K562 (cell line): Measurements from ENCODE around the gene EXOC6. TPM values are rescaled to one million over a fixed set of nuclear protein-coding genes. Genes with fewer than 3 reads are reported as not detected.
A peak's percentile ranks its signal among the peaks of the same experiment; 100 is the strongest.

Experiments
- CEBPB ChIP-seq: fragments of 450-650 bp; IDR thresholded peaks from 2 replicates; pipeline ENCODE4 v1.6.1; 2016; ENCODE audit warnings: missing genetic modification characterization, missing compliant biosample characterization
- CHCHD3 ChIP-seq: fragments of 250-450 bp; sonication (Bioruptor Pico); IDR thresholded peaks from 2 replicates; pipeline ENCODE4 v2.1.2; 2022; ENCODE audit warnings: mild to moderate bottlenecking
- CHD4 ChIP-seq: fragments of 200-600 bp; sonication (generic); IDR thresholded peaks from 3 replicates; pipeline ENCODE4 v1.6.1; 2012; ENCODE audit warnings: low read depth, mild to moderate bottlenecking, mixed read lengths, low read length, inconsistent platforms; ENCODE audit not compliant: insufficient read depth, insufficient replicate concordance, poor library complexity, severe bottlenecking
- RBM34 ChIP-seq: fragments of 200-400 bp; formaldehyde crosslinking; IDR thresholded peaks from 2 replicates; pipeline ENCODE4 v1.6.1; 2018; ENCODE audit warnings: low read length, borderline replicate concordance; ENCODE audit not compliant: insufficient read depth
- RCOR1 ChIP-seq, 2 experiments: IDR thresholded peaks; 2 replicates each; pipeline ENCODE4 v1.6.1; 2012; ENCODE audit warnings: low read depth in 2 of 2, low read length in 2 of 2, borderline replicate concordance in 1 of 2, improper control_type of control experiment in 1 of 2
- SAFB2 ChIP-seq: fragments of 200-400 bp; formaldehyde crosslinking; IDR thresholded peaks from 2 replicates; pipeline ENCODE4 v1.6.1; 2018; ENCODE audit warnings: borderline replicate concordance, low read length, low read depth, moderate library complexity; ENCODE audit not compliant: severe bottlenecking
- SP2 ChIP-seq: IDR thresholded peaks from 2 replicates; pipeline ENCODE4 v1.6.1; 2011; ENCODE audit warnings: mild to moderate bottlenecking, low read depth, low read length, moderate library complexity; ENCODE audit not compliant: poor library complexity, severe bottlenecking; ENCODE audit errors: extremely low read depth
- SUPT5H ChIP-seq: fragments of 450-650 bp; IDR thresholded peaks from 2 replicates; pipeline ENCODE4 v1.6.1; 2016
- TARDBP ChIP-seq: fragments of 450-650 bp; IDR thresholded peaks from 2 replicates; pipeline ENCODE4 v1.6.1; 2016
- ZNF224 ChIP-seq: sonication (generic); formaldehyde crosslinking; IDR thresholded peaks from 2 replicates; pipeline ENCODE4 v1.8.0; 2022; ENCODE audit warnings: mild to moderate bottlenecking, missing genetic modification reagents
- ZNF24 ChIP-seq: fragments of 450-650 bp; IDR thresholded peaks from 2 replicates; pipeline ENCODE4 v1.6.1; 2016
- ZNF347 ChIP-seq: fragments of 450-650 bp; formaldehyde crosslinking; IDR thresholded peaks from 2 replicates; pipeline ENCODE4 v1.4.0; 2020; ENCODE audit warnings: low read depth, mild to moderate bottlenecking, moderate library complexity
- polyA plus RNA-seq, 8 experiments: library from polyadenylated mRNA; depleted of rRNA in 4 of 8; stranded (reverse) in 5 of 8; unstranded in 3 of 8; fragments of >200 nt; fragmentation: Nextera tagmentation in 2 of 8; fragmentation: Illumina TruSeq in 1 of 8; extraction: Ambion mirVana in 2 of 8; extraction: Trizol in 1 of 8; gene quantifications; 2 replicates each; pipeline versions ENCODE4 v1.2.1 to v1.2.3, GENCODE V29; 2011 to 2014; ENCODE audit warnings: inconsistent platforms in 1 of 8, missing spikeins in 1 of 8
- total RNA-seq, 7 experiments: library from RNA; depleted of rRNA in 6 of 7; stranded (reverse); fragments of >200 nt in 6 of 7; fragmentation: Illumina TruSeq in 2 of 7; extraction: Trizol in 2 of 7; gene quantifications; 2 replicates each; pipeline versions ENCODE4 v1.2.1 to v1.2.3, GENCODE V29; 2011 to 2021; ENCODE audit warnings: low replicate concordance in 1 of 7
- TF ChIP-seq, protein P1 (sequence below): sonication (generic); formaldehyde crosslinking; IDR thresholded peaks from 2 replicates; pipeline ENCODE4 v1.8.0; 2023; ENCODE audit warnings: mild to moderate bottlenecking, missing genetic modification reagents
- TF ChIP-seq, protein P2 (sequence below): fragments of 250-450 bp; sonication (Bioruptor Pico); IDR thresholded peaks from 2 replicates; pipeline ENCODE4 v1.8.0; 2022; ENCODE audit warnings: inconsistent platforms
- TF ChIP-seq, protein P3 (sequence below): fragments of 250-450 bp; sonication (Bioruptor Pico); IDR thresholded peaks from 2 replicates; pipeline ENCODE4 v1.5.0; 2021
- TF ChIP-seq, protein P4 (sequence below): fragments of 450-650 bp; IDR thresholded peaks from 2 replicates; pipeline ENCODE4 v1.6.1; 2016; ENCODE audit warnings: borderline replicate concordance
- TF ChIP-seq, protein P5 (sequence below): IDR thresholded peaks from 3 replicates; pipeline ENCODE4 v1.6.1; 2011; ENCODE audit warnings: borderline replicate concordance, mild to moderate bottlenecking; ENCODE audit not compliant: insufficient read length, insufficient read depth
- TF ChIP-seq, protein P6 (sequence below), 3 experiments: fragments of 200-800 bp in 1 of 3; sonication (Bioruptor generic) in 1 of 3; sonication (generic) in 1 of 3; formaldehyde crosslinking in 1 of 3; IDR thresholded peaks; 2 replicates each; pipeline versions ENCODE4 v1.6.1 to v1.8.0; 2016 to 2022; ENCODE audit warnings: mild to moderate bottlenecking in 2 of 3, missing compliant biosample characterization in 2 of 3, missing genetic modification characterization in 2 of 3, missing genetic modification reagents in 1 of 3

The EXOC6 gene
- total and polyA plus RNA-seq, 9 of the 15 experiments (the other 6 are each of a cell fraction or from before 2014, with no cell fraction given): 13.9 to 42.8 (median 24.9) TPM

DNA sequence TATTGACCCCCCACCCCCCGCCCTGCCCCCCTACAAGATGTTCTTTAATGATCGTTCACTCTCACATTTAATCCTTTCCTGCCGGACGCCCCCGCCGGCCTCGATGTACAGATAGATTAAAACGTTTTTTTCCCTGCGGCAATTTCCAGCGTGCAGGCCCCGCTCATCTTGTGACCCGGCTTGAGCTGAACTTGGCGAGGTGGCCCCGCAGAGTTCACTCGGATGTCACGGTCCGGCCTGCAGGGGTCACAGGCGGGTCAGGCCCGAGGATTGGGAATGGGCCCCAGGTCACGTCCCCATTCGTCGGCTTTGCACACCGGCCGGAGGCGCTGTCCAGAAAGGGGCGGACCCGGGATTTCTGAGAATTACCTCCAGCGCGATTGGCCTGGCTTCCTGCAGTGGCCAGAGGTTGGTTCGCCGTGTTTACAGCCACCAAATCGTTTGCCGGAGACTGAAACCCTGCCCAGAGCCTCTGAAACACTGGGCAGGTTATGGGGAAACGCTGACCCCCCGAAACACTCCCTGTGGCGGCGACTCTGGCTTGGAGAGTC is 223.4 kb downstream of the EXOC6 start (continued):
- TF ChIP-seq, protein P1, sequence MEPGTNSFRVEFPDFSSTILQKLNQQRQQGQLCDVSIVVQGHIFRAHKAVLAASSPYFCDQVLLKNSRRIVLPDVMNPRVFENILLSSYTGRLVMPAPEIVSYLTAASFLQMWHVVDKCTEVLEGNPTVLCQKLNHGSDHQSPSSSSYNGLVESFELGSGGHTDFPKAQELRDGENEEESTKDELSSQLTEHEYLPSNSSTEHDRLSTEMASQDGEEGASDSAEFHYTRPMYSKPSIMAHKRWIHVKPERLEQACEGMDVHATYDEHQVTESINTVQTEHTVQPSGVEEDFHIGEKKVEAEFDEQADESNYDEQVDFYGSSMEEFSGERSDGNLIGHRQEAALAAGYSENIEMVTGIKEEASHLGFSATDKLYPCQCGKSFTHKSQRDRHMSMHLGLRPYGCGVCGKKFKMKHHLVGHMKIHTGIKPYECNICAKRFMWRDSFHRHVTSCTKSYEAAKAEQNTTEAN: no peak
- TF ChIP-seq ZNF24 (no peak), SUPT5H (peak; percentile 42; the same call in 1 of the 2 replicates), CHD4 (no peak), SP2 (no peak), SAFB2 (no peak), ZNF347 (CRISPR knock-in tag) (no peak), RBM34 (no peak), CHCHD3 (CRISPR knock-in tag) (no peak; the same call in 1 of the 2 replicates), RCOR1 (IDR thresholded peaks at IDR 0.05; ENCODE audit: borderline replicate concordance in 1 of 2, low read depth in 2 of 2, low read length in 2 of 2) (peak in 1 of 2 experiments; percentile 74; a peak in 2 of 4 replicates), CEBPB (tag) (no peak), TARDBP (no peak), ZNF224 (no peak)
- TF ChIP-seq, protein P2, sequence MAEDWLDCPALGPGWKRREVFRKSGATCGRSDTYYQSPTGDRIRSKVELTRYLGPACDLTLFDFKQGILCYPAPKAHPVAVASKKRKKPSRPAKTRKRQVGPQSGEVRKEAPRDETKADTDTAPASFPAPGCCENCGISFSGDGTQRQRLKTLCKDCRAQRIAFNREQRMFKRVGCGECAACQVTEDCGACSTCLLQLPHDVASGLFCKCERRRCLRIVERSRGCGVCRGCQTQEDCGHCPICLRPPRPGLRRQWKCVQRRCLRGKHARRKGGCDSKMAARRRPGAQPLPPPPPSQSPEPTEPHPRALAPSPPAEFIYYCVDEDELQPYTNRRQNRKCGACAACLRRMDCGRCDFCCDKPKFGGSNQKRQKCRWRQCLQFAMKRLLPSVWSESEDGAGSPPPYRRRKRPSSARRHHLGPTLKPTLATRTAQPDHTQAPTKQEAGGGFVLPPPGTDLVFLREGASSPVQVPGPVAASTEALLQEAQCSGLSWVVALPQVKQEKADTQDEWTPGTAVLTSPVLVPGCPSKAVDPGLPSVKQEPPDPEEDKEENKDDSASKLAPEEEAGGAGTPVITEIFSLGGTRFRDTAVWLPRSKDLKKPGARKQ (CRISPR knock-in tag): no peak
- TF ChIP-seq, protein P3, sequence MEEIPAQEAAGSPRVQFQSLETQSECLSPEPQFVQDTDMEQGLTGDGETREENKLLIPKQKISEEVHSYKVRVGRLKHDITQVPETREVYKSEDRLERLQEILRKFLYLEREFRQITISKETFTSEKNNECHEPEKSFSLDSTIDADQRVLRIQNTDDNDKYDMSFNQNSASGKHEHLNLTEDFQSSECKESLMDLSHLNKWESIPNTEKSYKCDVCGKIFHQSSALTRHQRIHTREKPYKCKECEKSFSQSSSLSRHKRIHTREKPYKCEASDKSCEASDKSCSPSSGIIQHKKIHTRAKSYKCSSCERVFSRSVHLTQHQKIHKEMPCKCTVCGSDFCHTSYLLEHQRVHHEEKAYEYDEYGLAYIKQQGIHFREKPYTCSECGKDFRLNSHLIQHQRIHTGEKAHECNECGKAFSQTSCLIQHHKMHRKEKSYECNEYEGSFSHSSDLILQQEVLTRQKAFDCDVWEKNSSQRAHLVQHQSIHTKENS (CRISPR knock-in tag): no peak
- TF ChIP-seq, protein P4, sequence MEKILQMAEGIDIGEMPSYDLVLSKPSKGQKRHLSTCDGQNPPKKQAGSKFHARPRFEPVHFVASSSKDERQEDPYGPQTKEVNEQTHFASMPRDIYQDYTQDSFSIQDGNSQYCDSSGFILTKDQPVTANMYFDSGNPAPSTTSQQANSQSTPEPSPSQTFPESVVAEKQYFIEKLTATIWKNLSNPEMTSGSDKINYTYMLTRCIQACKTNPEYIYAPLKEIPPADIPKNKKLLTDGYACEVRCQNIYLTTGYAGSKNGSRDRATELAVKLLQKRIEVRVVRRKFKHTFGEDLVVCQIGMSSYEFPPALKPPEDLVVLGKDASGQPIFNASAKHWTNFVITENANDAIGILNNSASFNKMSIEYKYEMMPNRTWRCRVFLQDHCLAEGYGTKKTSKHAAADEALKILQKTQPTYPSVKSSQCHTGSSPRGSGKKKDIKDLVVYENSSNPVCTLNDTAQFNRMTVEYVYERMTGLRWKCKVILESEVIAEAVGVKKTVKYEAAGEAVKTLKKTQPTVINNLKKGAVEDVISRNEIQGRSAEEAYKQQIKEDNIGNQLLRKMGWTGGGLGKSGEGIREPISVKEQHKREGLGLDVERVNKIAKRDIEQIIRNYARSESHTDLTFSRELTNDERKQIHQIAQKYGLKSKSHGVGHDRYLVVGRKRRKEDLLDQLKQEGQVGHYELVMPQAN: no peak
- TF ChIP-seq, protein P5, sequence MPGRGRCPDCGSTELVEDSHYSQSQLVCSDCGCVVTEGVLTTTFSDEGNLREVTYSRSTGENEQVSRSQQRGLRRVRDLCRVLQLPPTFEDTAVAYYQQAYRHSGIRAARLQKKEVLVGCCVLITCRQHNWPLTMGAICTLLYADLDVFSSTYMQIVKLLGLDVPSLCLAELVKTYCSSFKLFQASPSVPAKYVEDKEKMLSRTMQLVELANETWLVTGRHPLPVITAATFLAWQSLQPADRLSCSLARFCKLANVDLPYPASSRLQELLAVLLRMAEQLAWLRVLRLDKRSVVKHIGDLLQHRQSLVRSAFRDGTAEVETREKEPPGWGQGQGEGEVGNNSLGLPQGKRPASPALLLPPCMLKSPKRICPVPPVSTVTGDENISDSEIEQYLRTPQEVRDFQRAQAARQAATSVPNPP: no peak
- TF ChIP-seq, protein P6, sequence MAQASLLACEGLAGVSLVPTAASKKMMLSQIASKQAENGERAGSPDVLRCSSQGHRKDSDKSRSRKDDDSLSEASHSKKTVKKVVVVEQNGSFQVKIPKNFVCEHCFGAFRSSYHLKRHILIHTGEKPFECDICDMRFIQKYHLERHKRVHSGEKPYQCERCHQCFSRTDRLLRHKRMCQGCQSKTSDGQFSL (CRISPR knock-in tag; IDR thresholded peaks at IDR 0.05): peak; percentile 42; the same call in 1 of the 2 replicates
- TF ChIP-seq, protein P6 (tag; IDR thresholded peaks at IDR 0.05): 0 out of 4 replicates have a peak, but pooled peaks of 1 of the 2 experiments have one; percentile 58
